NB4 (cell line): ENCODE results near the gene GLT1D1.
"Not testable (repeated sequence)": the region's sequence is repeated elsewhere in the genome, so short reads cannot be mapped to it uniquely, and the experiment has no call there.

Experiments used
- CTCF ChIP-seq: IDR thresholded peaks from one replicate; pipeline ENCODE4 v1.5.1; 2012; ENCODE audit warnings: low read depth, low read length
- MAX ChIP-seq: IDR thresholded peaks from 2 replicates; pipeline ENCODE4 v1.6.1; 2011; ENCODE audit warnings: low read depth, low read length
- MYC ChIP-seq: IDR thresholded peaks from 2 replicates; pipeline ENCODE4 v1.6.1; 2011; ENCODE audit warnings: low read depth, low read length
- POLR2A ChIP-seq: IDR thresholded peaks from 2 replicates; pipeline ENCODE4 v1.6.1; 2011; ENCODE audit warnings: mild to moderate bottlenecking; ENCODE audit not compliant: insufficient read length; ENCODE audit errors: extremely low read depth

DNA sequence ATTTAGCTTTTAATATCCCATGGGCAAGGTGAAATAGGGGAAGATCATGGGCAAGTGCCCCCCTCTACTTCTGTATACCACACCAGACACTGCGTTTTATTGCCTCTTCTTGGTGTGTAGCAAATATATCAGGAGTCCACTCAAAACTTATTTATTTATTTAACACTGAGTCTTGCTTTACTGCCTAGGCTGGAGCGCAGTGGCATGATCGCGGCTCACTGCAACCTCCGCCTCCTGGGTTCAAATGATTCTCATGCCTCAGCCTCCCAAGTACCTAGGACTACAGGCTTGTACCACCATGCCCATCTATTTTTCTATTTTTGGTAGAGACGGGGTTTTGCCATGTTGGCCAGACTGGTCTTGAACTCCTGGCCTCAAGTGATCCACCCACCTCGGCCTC is 1.8 kb upstream of the GLT1D1 start:
- TF ChIP-seq POLR2A, MYC, CTCF, MAX: not testable (repeated sequence)
